ENCODE data around the gene EIPR1. TPM values are rescaled to one million over a fixed set of nuclear protein-coding genes. Genes with fewer than 3 reads are reported as not detected.

The EIPR1 gene
- total and polyA plus RNA-seq, 8 donors, result 4.3 to 12.5 (median 6.4) TPM

DNA sequence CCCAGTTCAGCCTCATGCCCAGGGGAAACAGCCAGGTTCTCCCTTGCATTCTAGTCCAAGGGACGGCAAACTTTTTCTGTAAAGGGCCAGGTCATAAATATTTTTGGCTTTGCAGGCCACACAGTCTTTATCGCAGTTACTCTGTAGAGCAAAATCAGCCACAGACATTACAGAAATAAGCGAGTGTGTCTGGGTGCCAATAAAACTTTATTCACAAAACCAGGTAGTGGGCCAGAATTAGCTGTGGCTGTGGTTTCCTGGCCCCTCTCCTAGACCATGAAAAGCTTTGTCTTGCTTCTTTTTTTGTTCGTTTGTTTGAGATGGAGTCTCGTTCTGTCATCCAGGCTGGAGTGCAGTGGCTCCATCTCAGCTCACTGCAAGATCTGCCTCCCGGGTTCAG, 80.1 kb downstream of the EIPR1 start:
- Histone ChIP-seq H3K4me3 (no peak overlapping the region), H3K9me3 (no peaks in the 10 kb centered on the region), H3K27ac (no peak overlapping the region), H3K4me1 (no peaks in the 10 kb centered on the region), H3K27me3 (no peaks in the 10 kb centered on the region), H3K36me3 (peaks cover 0 to 5% (median 0%) of the 10 kb centered on the region in 3 donors)
- WGBS, 2 donors, result 96% methylated on average over 6 of the region's 6 CpGs
- ATAC-seq, result no peak
- TF ChIP-seq, protein P1, sequence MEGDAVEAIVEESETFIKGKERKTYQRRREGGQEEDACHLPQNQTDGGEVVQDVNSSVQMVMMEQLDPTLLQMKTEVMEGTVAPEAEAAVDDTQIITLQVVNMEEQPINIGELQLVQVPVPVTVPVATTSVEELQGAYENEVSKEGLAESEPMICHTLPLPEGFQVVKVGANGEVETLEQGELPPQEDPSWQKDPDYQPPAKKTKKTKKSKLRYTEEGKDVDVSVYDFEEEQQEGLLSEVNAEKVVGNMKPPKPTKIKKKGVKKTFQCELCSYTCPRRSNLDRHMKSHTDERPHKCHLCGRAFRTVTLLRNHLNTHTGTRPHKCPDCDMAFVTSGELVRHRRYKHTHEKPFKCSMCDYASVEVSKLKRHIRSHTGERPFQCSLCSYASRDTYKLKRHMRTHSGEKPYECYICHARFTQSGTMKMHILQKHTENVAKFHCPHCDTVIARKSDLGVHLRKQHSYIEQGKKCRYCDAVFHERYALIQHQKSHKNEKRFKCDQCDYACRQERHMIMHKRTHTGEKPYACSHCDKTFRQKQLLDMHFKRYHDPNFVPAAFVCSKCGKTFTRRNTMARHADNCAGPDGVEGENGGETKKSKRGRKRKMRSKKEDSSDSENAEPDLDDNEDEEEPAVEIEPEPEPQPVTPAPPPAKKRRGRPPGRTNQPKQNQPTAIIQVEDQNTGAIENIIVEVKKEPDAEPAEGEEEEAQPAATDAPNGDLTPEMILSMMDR (IDR thresholded peaks at IDR 0.05), result no peak
- DNase-seq, result no peak
- FAIRE-seq, result no peak
- intact Hi-C loops (cut with DNase I), result no loop called here

- FAIRE-seq (no peak), ATAC-seq (no peak), DNase-seq (peak in 1 of 6 donors; percentile 7)
- H3K4me1 ChIP-seq, result no peaks in the 10 kb centered on the region
- no peaks in the 10 kb centered on the region for H3K9me3 ChIP-seq
- H3K27me3 ChIP-seq, result no peaks in the 10 kb centered on the region
- H3K27ac ChIP-seq, result no peak overlapping the region
- TF ChIP-seq, protein P1 (IDR thresholded peaks at IDR 0.05), result no peak
- no peaks in the 10 kb centered on the region for H3K36me3 ChIP-seq
- intact Hi-C loops (cut with DNase I), result no loop called here
- H3K4me3 ChIP-seq, result no peak overlapping the region
- WGBS, 2 donors, result 89 to 98% methylated on average over 4 of the region's 4 CpGs
These were observed 81.2 kb downstream of the EIPR1 start for GRCh38 chr2:3296182-3296972.

DNA sequence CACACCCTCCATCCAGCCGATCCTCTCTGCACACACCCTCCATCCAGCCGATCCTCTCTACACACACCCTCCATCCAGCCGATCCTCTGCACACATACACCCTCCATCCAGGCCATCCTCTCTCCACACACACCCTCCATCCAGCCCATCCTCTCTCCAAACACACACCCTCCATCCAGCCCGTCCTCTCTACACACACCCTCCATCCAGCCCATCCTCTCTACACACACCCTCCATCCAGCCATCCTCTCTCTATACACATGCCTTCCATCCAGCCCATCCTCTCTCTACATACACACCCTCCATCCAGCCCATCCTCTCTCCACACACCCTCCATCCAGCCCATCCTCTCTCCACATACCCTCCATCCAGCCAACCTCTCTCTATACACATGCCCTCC, 83.1 kb downstream of the EIPR1 start:
- no peak for FAIRE-seq
- WGBS, 2 donors, result 67 to 71% methylated on average over 4 of the region's 4 CpGs

DNA sequence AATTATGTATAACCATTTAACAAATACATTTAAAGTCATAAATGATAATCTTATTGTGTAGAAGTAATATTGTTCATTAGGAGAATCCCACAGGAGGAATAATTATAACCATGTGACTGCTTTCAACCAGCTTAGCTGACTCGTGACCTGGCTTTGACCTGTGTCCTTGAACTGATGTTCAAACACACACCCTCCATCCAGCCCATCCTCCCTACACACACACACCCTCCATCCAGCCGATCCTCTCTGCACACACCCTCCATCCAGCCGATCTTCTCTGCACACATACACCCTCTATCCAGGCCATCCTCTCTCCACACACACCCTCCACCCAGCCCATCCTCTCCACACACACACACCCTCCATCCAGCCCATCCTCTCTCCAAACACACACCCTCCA, 83.5 kb downstream of the EIPR1 start:
- Histone ChIP-seq H3K27ac (no peak overlapping the region), H3K9me3 (no peaks in the 10 kb centered on the region), H3K36me3 (no peaks in the 10 kb centered on the region), H3K27me3 (no peaks in the 10 kb centered on the region), H3K4me1 (no peaks in the 10 kb centered on the region), H3K4me3 (no peak overlapping the region)
- FAIRE-seq (no peak), DNase-seq (no peak), ATAC-seq (no peak)
- WGBS, 2 donors, result 36 to 39% methylated on average over 3 of the region's 3 CpGs
- TF ChIP-seq, protein P1 (IDR thresholded peaks at IDR 0.05), result no peak
- intact Hi-C loops (cut with DNase I), result no loop called here

More for the DNA sequence above, 83.1 kb downstream of the EIPR1 start:
- Histone ChIP-seq H3K9me3 (no peaks in the 10 kb centered on the region), H3K4me3 (no peak overlapping the region), H3K4me1 (no peaks in the 10 kb centered on the region), H3K36me3 (no peaks in the 10 kb centered on the region), H3K27me3 (no peaks in the 10 kb centered on the region), H3K27ac (no peak overlapping the region)
- DNase-seq (no peak), ATAC-seq (no peak)
- intact Hi-C loops (cut with DNase I), result no loop called here
- TF ChIP-seq, protein P1 (IDR thresholded peaks at IDR 0.05), result no peak

GRCh38 chr2:3293221-3293620, 84.4 kb downstream of the EIPR1 start:
- TF ChIP-seq, protein P1 (IDR thresholded peaks at IDR 0.05), result no peak
- Histone ChIP-seq H3K27ac (no peak overlapping the region), H3K4me1 (no peaks in the 10 kb centered on the region), H3K4me3 (no peak overlapping the region), H3K9me3 (no peaks in the 10 kb centered on the region), H3K27me3 (no peaks in the 10 kb centered on the region), H3K36me3 (no peaks in the 10 kb centered on the region)
- DNase-seq (peak in 1 of 6 donors; percentile 35), FAIRE-seq (no peak), ATAC-seq (no peak)
- intact Hi-C loops (cut with DNase I), result no loop called here
- WGBS, 2 donors, result 73 to 85% methylated on average over 9 of the region's 9 CpGs

Data from pancreas (tissue), 10 donors.